HG03060 (cell line): ENCODE results near the gene SLCO1B1.
"Not testable (repeated sequence)": the region's sequence is repeated elsewhere in the genome, so short reads cannot be mapped to it uniquely, and the experiment has no call there.

Source experiments
- ATAC-seq: cut with Tn5 transposase; IDR thresholded peaks from one replicate; pipeline ENCODE4 v1.9.1; 2021; ENCODE audit warnings: low read depth, moderate number of reproducible peaks; ENCODE audit not compliant: unreplicated experiment

SLCO1B1 gene

GRCh38 chr12:21130998-21131397, at the start of gene SLCO1B1:
Gene SLCO1B1, plus strand, starts transcription at chr12:21131194. Its CDS starts 10,381 bp downstream, at chr12:21141575.
- no peak for ATAC-seq

GRCh38 chr12:21084753-21085152, 46.2 kb upstream of the SLCO1B1 start:
- not testable (repeated sequence) for ATAC-seq

- no peak for ATAC-seq
Observed at GRCh38 chr12:21111732-21112131, 19.3 kb upstream of the SLCO1B1 start.

- ATAC-seq: no peak
Observed at GRCh38 chr12:21113266-21113665, 17.7 kb upstream of the SLCO1B1 start.

GRCh38 chr12:21117995-21118394, 13.0 kb upstream of the SLCO1B1 start:
- ATAC-seq: no peak

GRCh38 chr12:21118760-21119159, 12.2 kb upstream of the SLCO1B1 start:
- ATAC-seq: no peak

GRCh38 chr12:21129351-21129750, 1.6 kb upstream of the SLCO1B1 start:
- no peak for ATAC-seq

- no peak for ATAC-seq
Observed at GRCh38 chr12:21129906-21130305, 1.1 kb upstream of the SLCO1B1 start.

GRCh38 chr12:21137318-21137999, 6.5 kb downstream of the SLCO1B1 start:
- ATAC-seq: not testable (repeated sequence)

GRCh38 chr12:21138016-21138415, 7.0 kb downstream of the SLCO1B1 start:
- no peak for ATAC-seq

GRCh38 chr12:21144309-21144708, 13.3 kb downstream of the SLCO1B1 start:
- no peak for ATAC-seq

GRCh38 chr12:21149861-21150260, 18.9 kb downstream of the SLCO1B1 start:
- not testable (repeated sequence) for ATAC-seq

- ATAC-seq: no peak
Observed at GRCh38 chr12:21151184-21151583, 20.2 kb downstream of the SLCO1B1 start.

GRCh38 chr12:21155522-21156351, 24.7 kb downstream of the SLCO1B1 start:
- ATAC-seq: no peak

- ATAC-seq: no peak
Observed at GRCh38 chr12:21165048-21165447, 34.1 kb downstream of the SLCO1B1 start.

GRCh38 chr12:21169878-21170472, 39.0 kb downstream of the SLCO1B1 start:
- ATAC-seq: no peak

- no peak for ATAC-seq
Observed at GRCh38 chr12:21172079-21172478, 41.1 kb downstream of the SLCO1B1 start.

- ATAC-seq: no peak
Observed at GRCh38 chr12:21183721-21184275, 52.8 kb downstream of the SLCO1B1 start.

- no peak for ATAC-seq
Observed at GRCh38 chr12:21190016-21190415, 59.0 kb downstream of the SLCO1B1 start.

- not testable (repeated sequence) for ATAC-seq
Observed at GRCh38 chr12:21214433-21214832, 83.4 kb downstream of the SLCO1B1 start.

GRCh38 chr12:21219206-21219605, 88.2 kb downstream of the SLCO1B1 start:
- no peak for ATAC-seq
